Smooth muscle cell (in vitro differentiated cells): ENCODE results near the gene GP1BA. TPM values are rescaled to one million over a fixed set of nuclear protein-coding genes. Genes with fewer than 3 reads are reported as not detected.

Experiments
- DNase-seq: peaks from one replicate; lab custom pipeline; 2025; ENCODE audit not compliant: unreplicated experiment; lab: John Stamatoyannopoulos, UW
- H2AFZ ChIP-seq: fragments of 200-600 bp; sonication (generic); 2 replicates; pipeline ENCODE4 v1.6.0; 2016; ENCODE audit warnings: antibody characterized with exemption, low read depth, mild to moderate bottlenecking
- H3F3A ChIP-seq: fragments of 200-600 bp; sonication (generic); 2 replicates; pipeline ENCODE4 v1.6.0; 2017; ENCODE audit warnings: antibody characterized with exemption, low read depth
- H3K27ac ChIP-seq: fragments of 200-600 bp; sonication (generic); 2 replicates; pipeline ENCODE4 v1.5.1; 2016; ENCODE audit warnings: low read depth, mild to moderate bottlenecking
- H3K27me3 ChIP-seq: fragments of 200-600 bp; sonication (generic); 2 replicates; pipeline ENCODE4 v1.6.1; 2016; ENCODE audit warnings: low read depth, mild to moderate bottlenecking
- H3K36me3 ChIP-seq: fragments of 200-600 bp; sonication (generic); 2 replicates; pipeline ENCODE4 v1.5.1; 2016; ENCODE audit warnings: low read depth
- H3K4me1 ChIP-seq: fragments of 200-600 bp; sonication (generic); 2 replicates; pipeline ENCODE4 v1.5.1; 2016; ENCODE audit warnings: low read depth
- H3K4me2 ChIP-seq: fragments of 200-600 bp; sonication (generic); 2 replicates; pipeline ENCODE4 v1.6.0; 2016; ENCODE audit warnings: mild to moderate bottlenecking
- H3K4me3 ChIP-seq: fragments of 200-600 bp; sonication (generic); 2 replicates; pipeline ENCODE4 v1.5.1; 2016; ENCODE audit warnings: mild to moderate bottlenecking
- H3K79me2 ChIP-seq: fragments of 200-600 bp; sonication (generic); 2 replicates; pipeline ENCODE4 v1.6.0; 2016; ENCODE audit warnings: low read depth, mild to moderate bottlenecking
- H3K9ac ChIP-seq: fragments of 200-600 bp; sonication (generic); 2 replicates; pipeline ENCODE4 v1.6.0; 2016; ENCODE audit warnings: low read depth
- H3K9me3 ChIP-seq: fragments of 200-600 bp; sonication (generic); replicated peaks from 2 replicates; pipeline ENCODE4 v1.5.1; 2016; ENCODE audit warnings: low read depth
- H4K20me1 ChIP-seq: fragments of 200-600 bp; sonication (generic); 2 replicates; pipeline ENCODE4 v1.6.0; 2016; ENCODE audit warnings: low read depth
- WGBS: methylation state at CpG from one replicate; pipeline ENCODE4 v1.1.7; 2016; ENCODE audit warnings: low lambda C conversion rate; 5-methylcytosine and 5-hydroxymethylcytosine counted together
- polyA plus RNA-seq: library from polyadenylated mRNA; unstranded; fragments of >200 nt; fragmentation: Nextera tagmentation; extraction: Ambion mirVana; gene quantifications from 2 replicates; pipeline ENCODE4 v1.2.1, GENCODE V29; 2016
- total RNA-seq: library from RNA; depleted of rRNA; stranded (reverse); fragments of >200 nt; gene quantifications from 2 replicates; pipeline ENCODE4 v1.2.3, GENCODE V29; 2014
- TF ChIP-seq, protein P1 (sequence below): fragments of 200-600 bp; sonication (generic); IDR thresholded peaks from 2 replicates; pipeline ENCODE4 v1.5.1; 2017; ENCODE audit warnings: borderline replicate concordance, mild to moderate bottlenecking, antibody characterized with exemption; ENCODE audit not compliant: insufficient read depth, poor library complexity, severe bottlenecking

Gene GP1BA
- total and polyA plus RNA-seq, 2 experiments from 2014 or later: 0.07 TPM; not detected in 1

DNA sequence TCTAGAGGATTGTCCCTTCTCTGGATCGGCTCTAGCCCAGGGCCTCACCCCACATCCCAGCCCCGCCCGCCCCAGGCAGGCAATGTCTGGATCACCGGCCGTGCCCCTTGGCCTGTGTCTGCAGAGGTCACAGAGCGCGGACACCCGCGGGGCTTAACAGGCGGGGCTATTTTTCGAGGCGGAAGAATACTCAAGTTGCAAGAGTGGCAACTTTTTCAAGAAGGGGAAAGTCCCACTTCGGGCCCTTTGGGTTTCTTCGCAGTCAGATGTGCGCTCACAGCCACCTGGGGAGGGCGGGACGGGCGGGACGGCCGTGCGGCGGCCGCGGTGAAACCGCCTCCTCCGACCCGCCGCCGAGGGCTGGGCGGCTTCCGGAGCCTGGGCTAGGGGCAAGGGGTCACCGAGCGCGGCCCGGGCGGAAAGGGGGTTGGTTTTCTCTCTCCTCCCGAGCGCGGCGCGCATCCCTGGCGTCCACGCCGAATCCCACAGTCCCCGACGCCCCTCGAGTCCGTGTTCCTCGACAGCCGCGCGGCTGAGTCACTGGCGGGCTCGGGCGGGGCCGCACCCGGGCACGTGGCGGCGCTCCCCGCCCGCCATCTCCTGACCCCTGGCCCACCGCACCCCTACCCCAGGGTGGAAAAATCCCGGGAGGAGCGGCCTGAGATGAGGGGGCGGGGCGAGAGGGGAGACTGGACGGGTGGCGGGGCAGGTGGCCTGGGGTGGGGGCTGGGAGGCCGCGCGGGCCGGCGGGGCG is 17.4 kb downstream of the GP1BA start:
- Histone ChIP-seq H3K4me2 (peak overlapping the region; percentile 90), H3K27me3 (no peaks in the 10 kb centered on the region), H3K79me2 (peaks cover 35% of the 10 kb centered on the region), H4K20me1 (peaks cover 32% of the 10 kb centered on the region), H2AFZ (peak overlapping the region; percentile 18), H3K4me3 (peak overlapping the region; percentile 96), H3K27ac (peak overlapping the region; percentile 96), H3F3A (peaks cover 26% of the 10 kb centered on the region), H3K4me1 (peaks cover 29% of the 10 kb centered on the region), H3K36me3 (no peaks in the 10 kb centered on the region), H3K9ac (peak overlapping the region; percentile 86), H3K9me3 (no peaks in the 10 kb centered on the region)
- TF ChIP-seq, protein P1, sequence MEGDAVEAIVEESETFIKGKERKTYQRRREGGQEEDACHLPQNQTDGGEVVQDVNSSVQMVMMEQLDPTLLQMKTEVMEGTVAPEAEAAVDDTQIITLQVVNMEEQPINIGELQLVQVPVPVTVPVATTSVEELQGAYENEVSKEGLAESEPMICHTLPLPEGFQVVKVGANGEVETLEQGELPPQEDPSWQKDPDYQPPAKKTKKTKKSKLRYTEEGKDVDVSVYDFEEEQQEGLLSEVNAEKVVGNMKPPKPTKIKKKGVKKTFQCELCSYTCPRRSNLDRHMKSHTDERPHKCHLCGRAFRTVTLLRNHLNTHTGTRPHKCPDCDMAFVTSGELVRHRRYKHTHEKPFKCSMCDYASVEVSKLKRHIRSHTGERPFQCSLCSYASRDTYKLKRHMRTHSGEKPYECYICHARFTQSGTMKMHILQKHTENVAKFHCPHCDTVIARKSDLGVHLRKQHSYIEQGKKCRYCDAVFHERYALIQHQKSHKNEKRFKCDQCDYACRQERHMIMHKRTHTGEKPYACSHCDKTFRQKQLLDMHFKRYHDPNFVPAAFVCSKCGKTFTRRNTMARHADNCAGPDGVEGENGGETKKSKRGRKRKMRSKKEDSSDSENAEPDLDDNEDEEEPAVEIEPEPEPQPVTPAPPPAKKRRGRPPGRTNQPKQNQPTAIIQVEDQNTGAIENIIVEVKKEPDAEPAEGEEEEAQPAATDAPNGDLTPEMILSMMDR: no peak
- 0% methylated on average over 13 of the region's 75 CpGs for WGBS
- DNase-seq: peak; percentile 83

DNA sequence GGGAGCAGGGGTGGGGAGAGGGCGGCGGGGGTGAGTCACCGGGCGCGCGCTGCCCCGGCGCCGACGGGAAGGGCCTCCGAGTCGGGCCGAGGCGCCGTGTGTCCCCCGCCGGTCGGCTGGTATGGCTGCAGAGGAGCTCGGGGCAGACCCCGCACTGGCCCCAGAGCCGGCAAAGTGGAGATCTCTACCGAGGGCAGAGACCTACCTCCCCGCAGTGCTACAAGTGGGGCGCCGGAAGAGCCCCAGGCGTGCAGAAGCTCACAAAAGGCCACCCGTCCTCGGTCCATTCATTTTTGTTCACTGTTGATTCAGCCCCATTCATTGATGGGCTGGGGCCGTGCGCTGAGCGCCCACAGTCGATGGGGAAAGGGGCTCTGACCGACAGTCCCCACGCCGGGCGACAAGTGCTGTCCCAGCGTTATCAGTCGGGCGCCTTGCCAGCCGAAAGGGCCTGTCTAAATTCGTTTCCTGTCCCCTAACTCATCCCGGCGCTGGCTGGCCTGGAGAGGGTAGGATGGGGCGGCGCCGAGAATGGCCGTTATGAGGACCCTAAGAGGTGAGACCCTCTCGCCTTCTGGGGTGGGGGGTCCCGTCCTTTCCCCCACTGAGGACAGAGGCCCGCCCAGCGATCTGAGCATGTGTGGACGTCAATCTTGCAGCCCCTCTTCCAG is 18.1 kb downstream of the GP1BA start:
- H3K9ac ChIP-seq: peak overlapping the region; percentile 72
- no peaks in the 10 kb centered on the region for H3K36me3 ChIP-seq
- H3K27me3 ChIP-seq: no peaks in the 10 kb centered on the region
- peak overlapping the region; percentile 96 for H3K4me3 ChIP-seq
- peaks cover 22% of the 10 kb centered on the region for H3F3A ChIP-seq
- peaks cover 28% of the 10 kb centered on the region for H3K79me2 ChIP-seq
- H3K9me3 ChIP-seq: no peaks in the 10 kb centered on the region
- H2AFZ ChIP-seq: peak overlapping the region; percentile 74
- H3K4me2 ChIP-seq: peak overlapping the region; percentile 90
- peak overlapping the region; percentile 96 for H3K27ac ChIP-seq
- peaks cover 29% of the 10 kb centered on the region for H3K4me1 ChIP-seq
- 3% methylated on average over 33 of the region's 52 CpGs for WGBS
- no peak for DNase-seq
- TF ChIP-seq, protein P1: no peak
- peaks cover 25% of the 10 kb centered on the region for H4K20me1 ChIP-seq

DNA sequence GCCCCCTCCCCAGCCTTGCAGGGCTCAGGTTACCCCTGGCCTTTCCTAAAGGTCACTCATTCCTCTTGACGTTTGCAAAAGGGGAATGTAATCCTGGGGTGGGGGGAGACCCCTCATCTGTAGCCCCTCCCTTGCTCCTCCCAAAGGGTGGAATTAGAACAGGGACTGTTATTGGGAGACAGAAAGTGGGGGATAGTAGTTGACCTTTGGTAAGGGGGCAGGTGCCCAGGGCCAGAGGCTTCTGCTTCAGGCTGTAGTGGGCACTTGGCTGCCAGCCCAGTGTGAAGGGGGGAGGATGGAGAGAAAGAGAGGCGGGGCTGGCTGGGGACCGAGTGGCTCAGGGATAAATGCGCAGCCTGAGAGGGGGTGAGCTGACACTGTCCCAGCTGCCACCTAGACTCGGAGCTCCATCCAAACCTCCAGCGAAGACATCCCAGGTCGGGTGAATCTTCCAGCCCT is 18.7 kb downstream of the GP1BA start, which contains the start of gene ENO3:
ENO3 (plus strand) TSS at position 374 of the 459 bp plus-strand sequence. CDS start 711 bp downstream, outside the sequence.
- WGBS: 42% methylated on average over 6 of the region's 7 CpGs
- H3K9ac ChIP-seq: peak within 1 kb of the TSS; percentile 72
- H4K20me1 ChIP-seq: peaks cover 20% of the 10 kb centered on the region
- no peaks in the 10 kb centered on the region for H3K9me3 ChIP-seq
- H3K27ac ChIP-seq: peak within 1 kb of the TSS; percentile 96
- peak within 1 kb of the TSS; percentile 90 for H3K4me2 ChIP-seq
- peak within 1 kb of the TSS; percentile 96 for H3K4me3 ChIP-seq
- DNase-seq: no peak
- TF ChIP-seq, protein P1: no peak
- H3K79me2 ChIP-seq: peaks cover 24% of the 10 kb centered on the region
- peak within 1 kb of the TSS; percentile 74 for H2AFZ ChIP-seq
- H3K36me3 ChIP-seq: no peaks in the 10 kb centered on the region
- peaks cover 29% of the 10 kb centered on the region for H3K4me1 ChIP-seq
- no peaks in the 10 kb centered on the region for H3K27me3 ChIP-seq
- H3F3A ChIP-seq: peaks cover 22% of the 10 kb centered on the region
